Heart right ventricle (tissue), 16 donors: Measurements from ENCODE around the gene ZC3H4. TPM values are rescaled to one million over a fixed set of nuclear protein-coding genes. Genes with fewer than 3 reads are reported as not detected.

Source experiments
- ATAC-seq, 8 donors: fragments of 200-7000 bp; cut with Tn5 transposase; one replicate each; pipeline ENCODE4 v1.9.1; 2020; ENCODE audit warnings: mild to moderate bottlenecking in 8 of 8, moderate library complexity in 8 of 8, moderate number of reproducible peaks in 1 of 8
- DNase-seq, 2 donors: peaks; one replicate each; pipeline ENCODE4 v3.0.0-alpha.2; 2020
- H3K27ac ChIP-seq, 10 donors: fragments of 200-600 bp; sonication (generic) in 2 of 10; one replicate each; pipeline versions ENCODE4 v1.5.0 to v1.8.0; 2020 to 2022; ENCODE audit warnings: mild to moderate bottlenecking in 3 of 10
- H3K27me3 ChIP-seq, 7 donors: fragments of 200-600 bp; one replicate each; pipeline ENCODE4 v1.8.0; 2021 to 2022; ENCODE audit warnings: mild to moderate bottlenecking in 2 of 7
- H3K36me3 ChIP-seq, 9 donors: fragments of 200-600 bp; sonication (generic) in 1 of 9; one replicate each; pipeline versions ENCODE4 v1.5.0 to v1.8.0; 2020 to 2022; ENCODE audit warnings: mild to moderate bottlenecking in 2 of 9
- H3K4me1 ChIP-seq, 9 donors: fragments of 200-600 bp; sonication (generic) in 1 of 9; one replicate each; pipeline versions ENCODE4 v1.5.0 to v1.8.0; 2020 to 2022; ENCODE audit warnings: mild to moderate bottlenecking in 4 of 9
- H3K4me3 ChIP-seq, 10 donors: fragments of 200-600 bp; sonication (generic) in 2 of 10; one replicate each; pipeline versions ENCODE4 v1.5.0 to v1.8.0; 2020 to 2022; ENCODE audit warnings: mild to moderate bottlenecking in 7 of 10, moderate library complexity in 2 of 10
- H3K9me3 ChIP-seq, 11 donors: fragments of 200-600 bp in 10 of 11; sonication (generic) in 2 of 11; one replicate each; pipeline versions ENCODE4 v1.5.0 to v1.8.0; 2013 to 2022; ENCODE audit warnings: mild to moderate bottlenecking in 2 of 11, control low read depth in 1 of 11, moderate library complexity in 1 of 11
- WGBS, 2 donors: extraction: QIAGEN DNeasy Blood & Tissue Kit; methylation state at CpG; one replicate each; pipeline ENCODE4 v1.1.7; 2013; ENCODE audit warnings: inconsistent platforms in 1 of 2; 5-methylcytosine and 5-hydroxymethylcytosine counted together
- intact Hi-C, 10 donors: fragments of 100-400 bp; cut with DNase I; formaldehyde crosslinking; loops; one replicate each; pipeline versions ENCODE4 v1.11.1 to v1.14.2; 2022
- polyA plus RNA-seq, 2 donors: library from polyadenylated mRNA; stranded (reverse); fragments of 200-250 nt; gene quantifications; one replicate each; pipeline ENCODE4 v1.2.3, GENCODE V29; 2013
- total RNA-seq, 10 donors: library from RNA; stranded (reverse); fragmentation: NEBNext Ultra II Directional in 3 of 10; extraction: Animal tissue kit (Norgen Biotek cat#: 25700) in 3 of 10; gene quantifications; one replicate each; pipeline versions ENCODE4 v1.2.1 to v1.2.4, GENCODE V29; 2021 to 2023
- TF ChIP-seq, protein P1 (sequence below), 9 donors: fragments of 200-600 bp; sonication (generic) in 2 of 9; IDR thresholded peaks; one replicate each; pipeline versions ENCODE4 v1.5.0 to v1.8.0; 2021 to 2022; ENCODE audit warnings: antibody characterized with exemption in 9 of 9, mild to moderate bottlenecking in 5 of 9, moderate library complexity in 1 of 9
- donor health status: Arrhythmogenic right ventricular cardiomyopathy.
- donor health status: ischemic (EF 13 %, LVEDD 7.1; RV severe dilation, severe dysfunction).
- donor health status: healthy with polysubstance abuse.
- donor health status: DM: no; HTN: yes; CAD: no.
- donor health status: DM: no; HTN: no; CAD: no.
- donor health status: ischemic (EF 25% LVEDD 6.9; RV normal size, moderate dysfunction).
- donor health status: ischemic (EF 25% LVEDD 5.7; RV mildly dilated, moderate dysfunction).
- donor health status: healthy.
- donor health status: DM: yes; HTN: yes; CAD: no.
- donor health status: Ischemic cardiomyopathy.
- donor health status: ischemic (EF 35%, LVEDD 5.7; RV mildly dilated, moderate dysfunction).
- donor health status: nonischemic (EF 11% LVEDD 7.7; RV severe dilation, severe dysfunction).
- donor health status: DM: yes; HTN: yes; CAD: no.
- donor health status: PGD.
- donor health status: ischemic (EF 29% LVEDD 5.4; RV normal size, mild dysfunction).
- donor health status: nonischemic (EF 23%, LVEDD 6.1; RV moderate dilation, normal function).

The ZC3H4 gene
- total and polyA plus RNA-seq, 12 donors = 4.5 to 32.8 (median 25.1) TPM

GRCh38 chr19:47028195-47028601 lies 85.4 kb downstream of the ZC3H4 start:
- WGBS, 2 donors = 16 to 18% methylated on average over 14 of the region's 14 CpGs
- no peak overlapping the region for H3K27ac ChIP-seq
- no peaks in the 10 kb centered on the region for H3K36me3 ChIP-seq
- H3K9me3 ChIP-seq = no peaks in the 10 kb centered on the region
- intact Hi-C loops = no loop called here
- DNase-seq (no peak), ATAC-seq (no peak)
- peaks cover 0 to 7% (median 0%) of the 10 kb centered on the region in 9 donors for H3K4me1 ChIP-seq
- H3K27me3 ChIP-seq = peaks cover 5 to 93% (median 82%) of the 10 kb centered on the region in 7 donors
- H3K4me3 ChIP-seq = no peak overlapping the region
- TF ChIP-seq, protein P1, sequence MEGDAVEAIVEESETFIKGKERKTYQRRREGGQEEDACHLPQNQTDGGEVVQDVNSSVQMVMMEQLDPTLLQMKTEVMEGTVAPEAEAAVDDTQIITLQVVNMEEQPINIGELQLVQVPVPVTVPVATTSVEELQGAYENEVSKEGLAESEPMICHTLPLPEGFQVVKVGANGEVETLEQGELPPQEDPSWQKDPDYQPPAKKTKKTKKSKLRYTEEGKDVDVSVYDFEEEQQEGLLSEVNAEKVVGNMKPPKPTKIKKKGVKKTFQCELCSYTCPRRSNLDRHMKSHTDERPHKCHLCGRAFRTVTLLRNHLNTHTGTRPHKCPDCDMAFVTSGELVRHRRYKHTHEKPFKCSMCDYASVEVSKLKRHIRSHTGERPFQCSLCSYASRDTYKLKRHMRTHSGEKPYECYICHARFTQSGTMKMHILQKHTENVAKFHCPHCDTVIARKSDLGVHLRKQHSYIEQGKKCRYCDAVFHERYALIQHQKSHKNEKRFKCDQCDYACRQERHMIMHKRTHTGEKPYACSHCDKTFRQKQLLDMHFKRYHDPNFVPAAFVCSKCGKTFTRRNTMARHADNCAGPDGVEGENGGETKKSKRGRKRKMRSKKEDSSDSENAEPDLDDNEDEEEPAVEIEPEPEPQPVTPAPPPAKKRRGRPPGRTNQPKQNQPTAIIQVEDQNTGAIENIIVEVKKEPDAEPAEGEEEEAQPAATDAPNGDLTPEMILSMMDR (IDR thresholded peaks at IDR 0.05) = no peak

GRCh38 chr19:47027586-47028088 lies 85.9 kb downstream of the ZC3H4 start:
- no peaks in the 10 kb centered on the region for H3K9me3 ChIP-seq
- no peak overlapping the region for H3K27ac ChIP-seq
- H3K4me1 ChIP-seq = peaks cover 0 to 13% (median 0%) of the 10 kb centered on the region in 9 donors
- TF ChIP-seq, protein P1 (IDR thresholded peaks at IDR 0.05) = no peak
- no peak overlapping the region for H3K4me3 ChIP-seq
- H3K27me3 ChIP-seq = peaks cover 5 to 96% (median 86%) of the 10 kb centered on the region in 7 donors
- DNase-seq (no peak), ATAC-seq (no peak)
- intact Hi-C loops = no loop called here
- H3K36me3 ChIP-seq = no peaks in the 10 kb centered on the region
- WGBS, 2 donors = 25 to 33% methylated on average over 11 to 12 of the region's 12 CpGs

DNA sequence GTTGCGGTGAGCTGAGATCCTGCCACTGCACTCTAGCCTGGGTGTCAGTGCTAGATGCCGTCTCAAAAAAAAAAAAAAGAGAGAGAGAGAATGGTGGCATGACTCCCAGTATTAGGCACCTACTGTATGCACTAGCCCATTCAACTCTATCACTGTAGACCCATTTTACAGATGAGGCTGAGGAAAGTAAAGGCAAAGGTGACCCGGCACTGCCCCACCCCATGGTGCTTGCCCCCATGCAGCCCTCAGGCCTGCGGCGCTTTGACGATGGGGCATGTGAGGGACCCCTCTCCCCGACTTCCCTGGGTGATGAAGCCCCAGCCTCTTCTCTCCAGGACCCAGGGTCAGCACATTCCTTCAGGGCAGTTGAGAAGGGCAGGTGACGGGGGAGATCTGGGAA lies 86.7 kb downstream of the ZC3H4 start:
- TF ChIP-seq, protein P1 (IDR thresholded peaks at IDR 0.05) = no peak
- no peak for DNase-seq
- Histone ChIP-seq H3K27me3 (peaks cover 10 to 96% (median 86%) of the 10 kb centered on the region in 7 donors), H3K36me3 (no peaks in the 10 kb centered on the region), H3K4me3 (no peak overlapping the region), H3K9me3 (no peaks in the 10 kb centered on the region), H3K4me1 (peaks cover 0 to 16% (median under 1%) of the 10 kb centered on the region in 9 donors), H3K27ac (no peak overlapping the region)
- intact Hi-C loops = no loop called here
- 92 to 95% methylated on average over 8 of the region's 8 CpGs for WGBS, 2 donors
- no peak for ATAC-seq

GRCh38 chr19:47026156-47026555 lies 87.4 kb downstream of the ZC3H4 start:
- DNase-seq (no peak), ATAC-seq (no peak)
- Histone ChIP-seq H3K4me3 (no peak overlapping the region), H3K36me3 (no peaks in the 10 kb centered on the region), H3K27ac (no peak overlapping the region), H3K9me3 (no peaks in the 10 kb centered on the region), H3K27me3 (peaks cover 17 to 96% (median 89%) of the 10 kb centered on the region in 7 donors), H3K4me1 (peaks cover 6 to 23% (median 8%) of the 10 kb centered on the region in 9 donors)
- TF ChIP-seq, protein P1 (IDR thresholded peaks at IDR 0.05) = no peak
- intact Hi-C loops = no loop called here
- whole genome bisulfite sequencing, 2 donors = 86 to 91% methylated on average over 2 of the region's 2 CpGs
